ENCODE measurements around the gene PPIL1. TPM values are rescaled to one million over a fixed set of nuclear protein-coding genes. Genes with fewer than 3 reads are reported as not detected.
"Not testable (repeated sequence)": the region's sequence is repeated elsewhere in the genome, so short reads cannot be mapped to it uniquely, and the experiment has no call there.

PPIL1 gene
- total RNA-seq, 4 donors from 2014 or later, result 9.2 to 19.8 (median 13.0) TPM

GRCh38 chr6:36904851-36905393 lies 30.3 kb upstream of the PPIL1 start:
- H3K27ac ChIP-seq, result no peak overlapping the region
- DNase-seq (ENCODE audit: low spot score in 2 of 2), result no peak
- peaks cover 6 to 58% (median 16%) of the 10 kb centered on the region in 3 donors for H3K36me3 ChIP-seq
- no peaks in the 10 kb centered on the region for H3K9me3 ChIP-seq
- H3K4me1 ChIP-seq, result peaks cover 0 to 16% (median 12%) of the 10 kb centered on the region in 4 donors
- no peaks in the 10 kb centered on the region for H3K27me3 ChIP-seq
- no peak for TF ChIP-seq CTCF (IDR thresholded peaks at IDR 0.05)
- no peak for TF ChIP-seq POLR2A (IDR thresholded peaks at IDR 0.05)
- TF ChIP-seq EP300 (IDR thresholded peaks at IDR 0.05), result no peak
- no peak overlapping the region for H3K4me3 ChIP-seq
- 94 to 97% methylated on average over 5 of the region's 5 CpGs for WGBS, 2 donors

- 66 to 68% methylated on average over 4 of the region's 4 CpGs for WGBS, 2 donors
- DNase-seq (ENCODE audit: low spot score in 2 of 2), result no peak
- Histone ChIP-seq H3K4me1 (peaks cover 0 to 16% (median 12%) of the 10 kb centered on the region in 4 donors), H3K9me3 (no peaks in the 10 kb centered on the region), H3K4me3 (no peak overlapping the region), H3K36me3 (peaks cover 6 to 66% (median 16%) of the 10 kb centered on the region in 3 donors), H3K27ac (no peak overlapping the region), H3K27me3 (no peaks in the 10 kb centered on the region)
- TF ChIP-seq EP300 (IDR thresholded peaks at IDR 0.05) (no peak), POLR2A (IDR thresholded peaks at IDR 0.05) (no peak), CTCF (IDR thresholded peaks at IDR 0.05) (no peak)
These were observed 29.5 kb upstream of the PPIL1 start for GRCh38 chr6:36904114-36904513.

GRCh38 chr6:36897609-36898008 lies 23.0 kb upstream of the PPIL1 start:
- Histone ChIP-seq H3K4me3 (no peak overlapping the region), H3K27ac (no peak overlapping the region), H3K4me1 (peaks cover 0 to 9% (median 0%) of the 10 kb centered on the region in 4 donors), H3K27me3 (no peaks in the 10 kb centered on the region), H3K36me3 (peaks cover 4 to 78% (median 13%) of the 10 kb centered on the region in 3 donors), H3K9me3 (no peaks in the 10 kb centered on the region)
- peak in 1 of 2 donors; percentile 41 for DNase-seq (ENCODE audit: low spot score in 2 of 2)
- WGBS, 2 donors, result 65 to 79% methylated on average over 6 of the region's 6 CpGs
- TF ChIP-seq CTCF (IDR thresholded peaks at IDR 0.05), result peak in 1 of 5 experiments; percentile 44
- TF ChIP-seq EP300 (IDR thresholded peaks at IDR 0.05), result no peak

- Histone ChIP-seq H3K4me1 (peaks cover 0 to 13% (median 0%) of the 10 kb centered on the region in 4 donors), H3K27me3 (no peaks in the 10 kb centered on the region), H3K27ac (peak overlapping the region in 1 of 4 donors; percentile 3), H3K9me3 (no peaks in the 10 kb centered on the region), H3K4me3 (no peak overlapping the region), H3K36me3 (peaks cover 0 to 51% (median 0%) of the 10 kb centered on the region in 3 donors)
- WGBS, 2 donors, result 86 to 90% methylated on average over 8 of the region's 8 CpGs
- DNase-seq (ENCODE audit: low spot score in 2 of 2), result no peak
- TF ChIP-seq POLR2A (IDR thresholded peaks at IDR 0.05), result no peak
- TF ChIP-seq EP300 (IDR thresholded peaks at IDR 0.05), result peak in 1 of 2 donors; percentile 25
These were observed 19.7 kb upstream of the PPIL1 start for GRCh38 chr6:36893976-36894932.

- H3K27me3 ChIP-seq; H3K27ac ChIP-seq; H3K4me3 ChIP-seq; DNase-seq (ENCODE audit: low spot score in 2 of 2); H3K9me3 ChIP-seq: not testable (repeated sequence)
- peaks cover 0 to 40% (median 11%) of the 10 kb centered on the region in 4 donors for H3K4me1 ChIP-seq
- peaks cover 0 to 33% (median 0%) of the 10 kb centered on the region in 3 donors for H3K36me3 ChIP-seq
- 94 to 96% methylated on average over 2 of the region's 2 CpGs for WGBS, 2 donors
These were observed 16.6 kb upstream of the PPIL1 start for GRCh38 chr6:36891153-36891552.

Data from tibial nerve (tissue), 4 donors.